ENCODE measurements around the gene ECI2. TPM values are rescaled to one million over a fixed set of nuclear protein-coding genes. Genes with fewer than 3 reads are reported as not detected.
A peak's percentile ranks its signal among the peaks of the same experiment; 100 is the strongest.
"Not testable (repeated sequence)": the region's sequence is repeated elsewhere in the genome, so short reads cannot be mapped to it uniquely, and the experiment has no call there.

The ECI2 gene
- total RNA-seq, 6 experiments from 2014 or later = 76.4 to 140 (median 111) TPM

GRCh38 chr6:4115741-4116140, 19.6 kb downstream of the ECI2 start:
- no peak overlapping the region for H3K4me3 ChIP-seq
- H3K9me3 ChIP-seq = peaks cover 0 to 4% (median 0%) of the 10 kb centered on the region in 4 donors
- 86% methylated on average over 4 of the region's 4 CpGs for WGBS (ENCODE audit: insufficient coverage, low coverage, low lambda C conversion rate, missing lambda C conversion rate)
- H3K27ac ChIP-seq = no peak overlapping the region
- TF ChIP-seq POLR2A (IDR thresholded peaks at IDR 0.05) (no peak), CTCF (IDR thresholded peaks at IDR 0.05) (no peak)
- intact Hi-C loops (cut with DNase I) = no loop called here
- DNase-seq (no peak), ATAC-seq (no peak)
- H3K4me1 ChIP-seq = no peaks in the 10 kb centered on the region
- H3K27me3 ChIP-seq = no peaks in the 10 kb centered on the region
- H3K36me3 ChIP-seq = peaks cover 0 to 60% (median 32%) of the 10 kb centered on the region in 4 donors

GRCh38 chr6:4114123-4114522, 21.3 kb downstream of the ECI2 start:
- peaks cover 0 to 44% (median 22%) of the 10 kb centered on the region in 4 donors for H3K36me3 ChIP-seq

GRCh38 chr6:4113649-4114048, 21.7 kb downstream of the ECI2 start:
- H3K4me3 ChIP-seq = no peak overlapping the region
- ATAC-seq (peak in 1 of 4 donors; percentile 27), DNase-seq (no peak)
- intact Hi-C loops (cut with DNase I) = no loop called here
- no peak overlapping the region for H3K27ac ChIP-seq
- H3K36me3 ChIP-seq = peaks cover 0 to 39% (median 19%) of the 10 kb centered on the region in 4 donors
- TF ChIP-seq POLR2A (IDR thresholded peaks at IDR 0.05) = no peak
- TF ChIP-seq CTCF (IDR thresholded peaks at IDR 0.05) = no peak
- H3K27me3 ChIP-seq = no peaks in the 10 kb centered on the region
- no peaks in the 10 kb centered on the region for H3K4me1 ChIP-seq
- H3K9me3 ChIP-seq = peaks cover 0 to 4% (median 0%) of the 10 kb centered on the region in 4 donors

More at GRCh38 chr6:4114123-4114522, 21.3 kb downstream of the ECI2 start:
- Histone ChIP-seq H3K4me1 (no peaks in the 10 kb centered on the region), H3K9me3 (peaks cover 0 to 4% (median 0%) of the 10 kb centered on the region in 4 donors), H3K27me3 (no peaks in the 10 kb centered on the region), H3K27ac (no peak overlapping the region), H3K4me3 (no peak overlapping the region)
- TF ChIP-seq POLR2A (IDR thresholded peaks at IDR 0.05) (no peak), CTCF (IDR thresholded peaks at IDR 0.05) (no peak)
- intact Hi-C loops (cut with DNase I) = no loop called here
- ATAC-seq (no peak), DNase-seq (no peak)
- WGBS (ENCODE audit: insufficient coverage, low coverage, low lambda C conversion rate, missing lambda C conversion rate) = 100% methylated on average over 2 of the region's 3 CpGs

GRCh38 chr6:4112366-4112765, 23.0 kb downstream of the ECI2 start:
- DNase-seq (no peak), ATAC-seq (no peak)
- Histone ChIP-seq H3K27ac (no peak overlapping the region), H3K4me3 (no peak overlapping the region), H3K36me3 (peaks cover 0 to 27% (median 15%) of the 10 kb centered on the region in 4 donors), H3K9me3 (peaks cover 0 to 4% (median 0%) of the 10 kb centered on the region in 4 donors), H3K4me1 (no peaks in the 10 kb centered on the region), H3K27me3 (no peaks in the 10 kb centered on the region)
- TF ChIP-seq CTCF (IDR thresholded peaks at IDR 0.05) = no peak
- no peak for TF ChIP-seq POLR2A (IDR thresholded peaks at IDR 0.05)
- 72% methylated on average over 3 of the region's 3 CpGs for WGBS (ENCODE audit: insufficient coverage, low coverage, low lambda C conversion rate, missing lambda C conversion rate)
- intact Hi-C loops (cut with DNase I) = no loop called here

GRCh38 chr6:4109363-4109815, 26.0 kb downstream of the ECI2 start:
- H3K27me3 ChIP-seq; H3K4me3 ChIP-seq; DNase-seq; H3K36me3 ChIP-seq; H3K9me3 ChIP-seq; H3K27ac ChIP-seq; intact Hi-C loops (cut with DNase I); H3K4me1 ChIP-seq: not testable (repeated sequence)
- peak in 3 of 4 donors; percentile 11 to 49 (median 20) for ATAC-seq
- WGBS (ENCODE audit: insufficient coverage, low coverage, low lambda C conversion rate, missing lambda C conversion rate) = 67% methylated on average over 4 of the region's 4 CpGs
